K562 (cell line): ENCODE measurements around the gene CNOT6L. TPM values are rescaled to one million over a fixed set of nuclear protein-coding genes. Genes with fewer than 3 reads are reported as not detected.

Experiments used
- CSDE1 ChIP-seq, 2 experiments: fragments of 450-650 bp; IDR thresholded peaks; 2 replicates each; pipeline ENCODE4 v1.6.1; 2016; ENCODE audit warnings: mild to moderate bottlenecking in 1 of 2
- ELF2 ChIP-seq: fragments of 250-450 bp; sonication (Bioruptor Pico); IDR thresholded peaks from 2 replicates; pipeline ENCODE4 v1.5.0; 2021; ENCODE audit warnings: mild to moderate bottlenecking
- ELF4 ChIP-seq: fragments of 450-650 bp; formaldehyde crosslinking; IDR thresholded peaks from 2 replicates; pipeline ENCODE4 v1.4.0; 2022; ENCODE audit warnings: missing genetic modification characterization
- MBD2 ChIP-seq: sonication (generic); IDR thresholded peaks from 2 replicates; pipeline ENCODE4 v1.6.1; 2016; ENCODE audit warnings: low read depth, borderline replicate concordance
- NFIC ChIP-seq: fragments of 450-650 bp; IDR thresholded peaks from 2 replicates; pipeline ENCODE4 v1.6.1; 2017; ENCODE audit warnings: mild to moderate bottlenecking, inconsistent platforms
- RBM34 ChIP-seq: fragments of 200-400 bp; formaldehyde crosslinking; IDR thresholded peaks from 2 replicates; pipeline ENCODE4 v1.6.1; 2018; ENCODE audit warnings: low read length, borderline replicate concordance; ENCODE audit not compliant: insufficient read depth
- RFX7 ChIP-seq: fragments of 250-450 bp; sonication (Bioruptor Pico); IDR thresholded peaks from 2 replicates; pipeline ENCODE4 v1.5.1; 2021; ENCODE audit warnings: mild to moderate bottlenecking
- SMAD2 ChIP-seq: fragments of 150-350 bp; IDR thresholded peaks from 2 replicates; pipeline ENCODE4 v1.6.1; 2014; ENCODE audit warnings: low read depth, mild to moderate bottlenecking, low read length
- U2AF2 ChIP-seq: fragments of 200-400 bp; formaldehyde crosslinking; optimal IDR thresholded peaks from 2 replicates; pipeline ENCODE3; 2017; ENCODE audit warnings: low read depth, mild to moderate bottlenecking, low read length
- ZNF197 ChIP-seq: fragments of 200-800 bp; sonication (Bioruptor generic); IDR thresholded peaks from 2 replicates; pipeline ENCODE4 v1.6.1; 2016; ENCODE audit warnings: low read depth, missing genetic modification characterization, missing compliant biosample characterization
- ZNF274 ChIP-seq: IDR thresholded peaks from 2 replicates; pipeline ENCODE4 v1.6.1; 2011; ENCODE audit warnings: low read depth, mild to moderate bottlenecking, low read length, moderate library complexity, borderline replicate concordance
- ZNF696 ChIP-seq: fragments of 250-450 bp; sonication (Bioruptor Pico); conservative IDR thresholded peaks from 2 replicates; pipeline ENCODE4 v1.4.0; 2020; ENCODE audit warnings: mild to moderate bottlenecking, moderate library complexity
- ZNF717 ChIP-seq: fragments of 250-450 bp; sonication (Bioruptor Pico); IDR thresholded peaks from 2 replicates; pipeline ENCODE4 v1.5.0; 2021
- polyA plus RNA-seq, 8 experiments: library from polyadenylated mRNA; depleted of rRNA in 4 of 8; stranded (reverse) in 5 of 8; unstranded in 3 of 8; fragments of >200 nt; fragmentation: Nextera tagmentation in 2 of 8; fragmentation: Illumina TruSeq in 1 of 8; extraction: Ambion mirVana in 2 of 8; extraction: Trizol in 1 of 8; gene quantifications; 2 replicates each; pipeline versions ENCODE4 v1.2.1 to v1.2.3, GENCODE V29; 2011 to 2014; ENCODE audit warnings: inconsistent platforms in 1 of 8, missing spikeins in 1 of 8
- total RNA-seq, 7 experiments: library from RNA; depleted of rRNA in 6 of 7; stranded (reverse); fragments of >200 nt in 6 of 7; fragmentation: Illumina TruSeq in 2 of 7; extraction: Trizol in 2 of 7; gene quantifications; 2 replicates each; pipeline versions ENCODE4 v1.2.1 to v1.2.3, GENCODE V29; 2011 to 2021; ENCODE audit warnings: low replicate concordance in 1 of 7
- TF ChIP-seq, protein P1 (sequence below): fragments of 250-450 bp; sonication (Bioruptor Pico); IDR thresholded peaks from 2 replicates; pipeline ENCODE4 v1.8.0; 2022; ENCODE audit warnings: inconsistent platforms
- TF ChIP-seq, protein P2 (sequence below): fragments of 250-450 bp; sonication (Bioruptor Pico); IDR thresholded peaks from 2 replicates; pipeline ENCODE4 v1.9.0; 2021; ENCODE audit warnings: mild to moderate bottlenecking
- TF ChIP-seq, protein P3 (sequence below): fragments of 250-450 bp; sonication (Bioruptor Pico); IDR thresholded peaks from 2 replicates; pipeline ENCODE4 v1.8.0; 2021; ENCODE audit warnings: moderate library complexity, mild to moderate bottlenecking, inconsistent platforms
- TF ChIP-seq, protein P4 (sequence below): sonication (generic); formaldehyde crosslinking; IDR thresholded peaks from 2 replicates; pipeline ENCODE4 v1.8.1; 2023; ENCODE audit warnings: mild to moderate bottlenecking, missing genetic modification reagents
- TF ChIP-seq, protein P5 (sequence below), 2 experiments: fragments of 450-650 bp; conservative IDR thresholded peaks; 2 replicates each; pipeline ENCODE4 v1.6.1; 2017; ENCODE audit warnings: mild to moderate bottlenecking in 2 of 2, moderate library complexity in 2 of 2
- TF ChIP-seq, protein P6 (sequence below), 2 experiments: fragments of 450-650 bp in 1 of 2; sonication (generic) in 1 of 2; formaldehyde crosslinking in 1 of 2; IDR thresholded peaks in 1 of 2; conservative IDR thresholded peaks in 1 of 2; 2 replicates each; pipeline versions ENCODE4 v1.6.1 to v1.8.1; 2016 to 2023; ENCODE audit warnings: mild to moderate bottlenecking in 2 of 2, moderate library complexity in 2 of 2, inconsistent platforms in 1 of 2, missing genetic modification reagents in 1 of 2

The CNOT6L gene
- total and polyA plus RNA-seq, 9 of the 15 experiments (the other 6 are each of a cell fraction or from before 2014, with no cell fraction given): 3.7 to 27.9 (median 6.5) TPM

DNA sequence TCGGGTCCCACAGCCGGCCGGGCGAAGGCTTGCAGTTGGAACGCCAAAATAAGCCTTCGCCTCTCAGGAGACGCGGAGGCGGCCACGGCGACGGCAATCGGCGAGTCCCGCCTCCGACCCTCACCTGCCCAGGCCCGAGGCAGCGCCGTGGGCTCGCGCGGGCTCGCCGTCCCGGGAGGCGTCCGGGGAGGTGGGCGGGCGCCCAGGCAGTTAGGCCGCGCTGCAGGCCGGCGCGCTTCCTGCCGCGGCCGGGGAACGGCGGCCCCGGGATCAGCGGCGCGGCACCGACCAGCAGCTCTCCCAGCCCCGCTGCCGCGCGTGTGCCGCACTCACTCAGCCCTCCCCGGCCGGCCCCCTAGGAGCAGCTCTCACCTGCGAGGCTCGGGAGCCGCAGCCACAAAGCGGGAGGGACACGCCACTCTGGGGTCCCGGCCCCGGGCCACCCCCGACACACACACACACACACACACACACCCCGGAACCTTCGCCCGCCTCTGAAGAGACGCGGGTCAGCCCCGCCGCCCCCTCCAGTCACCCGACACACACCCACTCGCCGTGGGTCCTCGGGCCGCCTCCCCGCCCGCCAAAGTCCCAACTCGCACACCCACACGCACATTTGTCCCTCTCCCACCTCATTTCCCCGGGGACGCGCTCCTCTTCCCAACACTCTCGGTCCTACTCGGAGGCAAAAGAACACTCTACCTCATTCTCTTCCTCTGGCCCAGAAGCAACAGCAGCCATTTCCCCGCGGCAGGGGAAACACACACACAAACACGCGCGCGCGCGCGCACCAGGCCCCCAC, at the start of gene CNOT6L (continued):
- TF ChIP-seq, protein P1, sequence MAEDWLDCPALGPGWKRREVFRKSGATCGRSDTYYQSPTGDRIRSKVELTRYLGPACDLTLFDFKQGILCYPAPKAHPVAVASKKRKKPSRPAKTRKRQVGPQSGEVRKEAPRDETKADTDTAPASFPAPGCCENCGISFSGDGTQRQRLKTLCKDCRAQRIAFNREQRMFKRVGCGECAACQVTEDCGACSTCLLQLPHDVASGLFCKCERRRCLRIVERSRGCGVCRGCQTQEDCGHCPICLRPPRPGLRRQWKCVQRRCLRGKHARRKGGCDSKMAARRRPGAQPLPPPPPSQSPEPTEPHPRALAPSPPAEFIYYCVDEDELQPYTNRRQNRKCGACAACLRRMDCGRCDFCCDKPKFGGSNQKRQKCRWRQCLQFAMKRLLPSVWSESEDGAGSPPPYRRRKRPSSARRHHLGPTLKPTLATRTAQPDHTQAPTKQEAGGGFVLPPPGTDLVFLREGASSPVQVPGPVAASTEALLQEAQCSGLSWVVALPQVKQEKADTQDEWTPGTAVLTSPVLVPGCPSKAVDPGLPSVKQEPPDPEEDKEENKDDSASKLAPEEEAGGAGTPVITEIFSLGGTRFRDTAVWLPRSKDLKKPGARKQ (CRISPR knock-in tag): no peak
- TF ChIP-seq ZNF274: no peak
- no peak for TF ChIP-seq ELF4 (CRISPR knock-in tag)
- TF ChIP-seq MBD2: no peak
- no peak for TF ChIP-seq ZNF197 (CRISPR knock-in tag)
- TF ChIP-seq, protein P2, sequence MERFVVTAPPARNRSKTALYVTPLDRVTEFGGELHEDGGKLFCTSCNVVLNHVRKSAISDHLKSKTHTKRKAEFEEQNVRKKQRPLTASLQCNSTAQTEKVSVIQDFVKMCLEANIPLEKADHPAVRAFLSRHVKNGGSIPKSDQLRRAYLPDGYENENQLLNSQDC: no peak
- no peak for TF ChIP-seq ZNF717 (CRISPR knock-in tag)
- 0 out of 2 replicates have a peak, but pooled peaks have one; percentile 24 for TF ChIP-seq NFIC
- TF ChIP-seq, protein P3, sequence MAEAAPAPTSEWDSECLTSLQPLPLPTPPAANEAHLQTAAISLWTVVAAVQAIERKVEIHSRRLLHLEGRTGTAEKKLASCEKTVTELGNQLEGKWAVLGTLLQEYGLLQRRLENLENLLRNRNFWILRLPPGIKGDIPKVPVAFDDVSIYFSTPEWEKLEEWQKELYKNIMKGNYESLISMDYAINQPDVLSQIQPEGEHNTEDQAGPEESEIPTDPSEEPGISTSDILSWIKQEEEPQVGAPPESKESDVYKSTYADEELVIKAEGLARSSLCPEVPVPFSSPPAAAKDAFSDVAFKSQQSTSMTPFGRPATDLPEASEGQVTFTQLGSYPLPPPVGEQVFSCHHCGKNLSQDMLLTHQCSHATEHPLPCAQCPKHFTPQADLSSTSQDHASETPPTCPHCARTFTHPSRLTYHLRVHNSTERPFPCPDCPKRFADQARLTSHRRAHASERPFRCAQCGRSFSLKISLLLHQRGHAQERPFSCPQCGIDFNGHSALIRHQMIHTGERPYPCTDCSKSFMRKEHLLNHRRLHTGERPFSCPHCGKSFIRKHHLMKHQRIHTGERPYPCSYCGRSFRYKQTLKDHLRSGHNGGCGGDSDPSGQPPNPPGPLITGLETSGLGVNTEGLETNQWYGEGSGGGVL (CRISPR knock-in tag): no peak
- TF ChIP-seq RFX7 (CRISPR knock-in tag): no peak
- no peak for TF ChIP-seq ZNF696 (CRISPR knock-in tag)
- no peak for TF ChIP-seq RBM34
- TF ChIP-seq, protein P4, sequence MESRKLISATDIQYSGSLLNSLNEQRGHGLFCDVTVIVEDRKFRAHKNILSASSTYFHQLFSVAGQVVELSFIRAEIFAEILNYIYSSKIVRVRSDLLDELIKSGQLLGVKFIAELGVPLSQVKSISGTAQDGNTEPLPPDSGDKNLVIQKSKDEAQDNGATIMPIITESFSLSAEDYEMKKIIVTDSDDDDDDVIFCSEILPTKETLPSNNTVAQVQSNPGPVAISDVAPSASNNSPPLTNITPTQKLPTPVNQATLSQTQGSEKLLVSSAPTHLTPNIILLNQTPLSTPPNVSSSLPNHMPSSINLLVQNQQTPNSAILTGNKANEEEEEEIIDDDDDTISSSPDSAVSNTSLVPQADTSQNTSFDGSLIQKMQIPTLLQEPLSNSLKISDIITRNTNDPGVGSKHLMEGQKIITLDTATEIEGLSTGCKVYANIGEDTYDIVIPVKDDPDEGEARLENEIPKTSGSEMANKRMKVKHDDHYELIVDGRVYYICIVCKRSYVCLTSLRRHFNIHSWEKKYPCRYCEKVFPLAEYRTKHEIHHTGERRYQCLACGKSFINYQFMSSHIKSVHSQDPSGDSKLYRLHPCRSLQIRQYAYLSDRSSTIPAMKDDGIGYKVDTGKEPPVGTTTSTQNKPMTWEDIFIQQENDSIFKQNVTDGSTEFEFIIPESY: 0 out of 2 replicates have a peak, but pooled peaks have one; percentile 4
- TF ChIP-seq, protein P5, sequence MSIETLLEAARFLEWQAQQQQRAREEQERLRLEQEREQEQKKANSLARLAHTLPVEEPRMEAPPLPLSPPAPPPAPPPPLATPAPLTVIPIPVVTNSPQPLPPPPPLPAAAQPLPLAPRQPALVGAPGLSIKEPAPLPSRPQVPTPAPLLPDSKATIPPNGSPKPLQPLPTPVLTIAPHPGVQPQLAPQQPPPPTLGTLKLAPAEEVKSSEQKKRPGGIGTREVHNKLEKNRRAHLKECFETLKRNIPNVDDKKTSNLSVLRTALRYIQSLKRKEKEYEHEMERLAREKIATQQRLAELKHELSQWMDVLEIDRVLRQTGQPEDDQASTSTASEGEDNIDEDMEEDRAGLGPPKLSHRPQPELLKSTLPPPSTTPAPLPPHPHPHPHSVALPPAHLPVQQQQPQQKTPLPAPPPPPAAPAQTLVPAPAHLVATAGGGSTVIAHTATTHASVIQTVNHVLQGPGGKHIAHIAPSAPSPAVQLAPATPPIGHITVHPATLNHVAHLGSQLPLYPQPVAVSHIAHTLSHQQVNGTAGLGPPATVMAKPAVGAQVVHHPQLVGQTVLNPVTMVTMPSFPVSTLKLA (conservative IDR thresholded peaks at IDR 0.05): 0 out of 4 replicates have a peak, but pooled peaks have one; percentile 30 to 33
- TF ChIP-seq, protein P6, sequence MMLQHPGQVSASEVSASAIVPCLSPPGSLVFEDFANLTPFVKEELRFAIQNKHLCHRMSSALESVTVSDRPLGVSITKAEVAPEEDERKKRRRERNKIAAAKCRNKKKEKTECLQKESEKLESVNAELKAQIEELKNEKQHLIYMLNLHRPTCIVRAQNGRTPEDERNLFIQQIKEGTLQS (IDR thresholded peaks at IDR 0.05): no peak
- TF ChIP-seq, protein P6 (CRISPR knock-in tag; conservative IDR thresholded peaks at IDR 0.05): no peak
- TF ChIP-seq CSDE1 (IDR thresholded peaks at IDR 0.05): no peak
- no peak for TF ChIP-seq U2AF2
- TF ChIP-seq SMAD2: no peak
- TF ChIP-seq ELF2 (CRISPR knock-in tag): no peak
